SU-DHL-6 (cell line): ENCODE measurements around the gene CYYR1.

Experiments
- H2AFZ ChIP-seq: fragments of 200-600 bp; sonication (generic); 2 replicates; pipeline ENCODE4 v1.6.1; 2014; ENCODE audit warnings: low read depth, mild to moderate bottlenecking, moderate library complexity, mixed read lengths, antibody characterized with exemption, low read length; ENCODE audit not compliant: severe bottlenecking
- H3F3A ChIP-seq: fragments of 200-600 bp; shearing (Covaris generic); 2 replicates; pipeline ENCODE4 v1.6.0; 2016; ENCODE audit warnings: antibody characterized with exemption, mild to moderate bottlenecking; ENCODE audit not compliant: insufficient read depth
- H3K27ac ChIP-seq: fragments of 200-600 bp; sonication (generic); 2 replicates; pipeline ENCODE4 v1.5.1; 2016; ENCODE audit warnings: low read depth, mild to moderate bottlenecking, low read length, moderate library complexity, mixed read lengths
- H3K27me3 ChIP-seq: fragments of 200-600 bp; sonication (generic), shearing (Covaris generic); 2 replicates; pipeline ENCODE4 v1.6.0; 2014; ENCODE audit warnings: mild to moderate bottlenecking, low read length
- H3K36me3 ChIP-seq: fragments of 200-600 bp; sonication (generic); 2 replicates; pipeline ENCODE4 v1.6.1; 2014; ENCODE audit warnings: mild to moderate bottlenecking, low read length, mixed read lengths
- H3K4me2 ChIP-seq: fragments of 300-600, 200-600 bp; shearing (Covaris generic), sonication (generic); 2 replicates; pipeline ENCODE4 v1.6.0; 2014; ENCODE audit warnings: low read length, low read depth, mild to moderate bottlenecking; ENCODE audit not compliant: poor library complexity, severe bottlenecking
- H3K4me3 ChIP-seq: fragments of 200-600 bp; sonication (generic); 2 replicates; pipeline ENCODE4 v1.5.1; 2014; ENCODE audit warnings: antibody characterized with exemption, low read length, mild to moderate bottlenecking, mixed read lengths; ENCODE audit not compliant: insufficient read depth, poor library complexity, severe bottlenecking
- H3K79me2 ChIP-seq: fragments of 200-600 bp; sonication (generic); 2 replicates; pipeline ENCODE4 v1.6.1; 2014; ENCODE audit warnings: mild to moderate bottlenecking, low read length, moderate library complexity; ENCODE audit not compliant: insufficient read depth
- H3K9ac ChIP-seq: fragments of 200-600 bp; sonication (generic); 2 replicates; pipeline ENCODE4 v1.7.0; 2014; ENCODE audit warnings: mild to moderate bottlenecking, low read length
- H3K9me2 ChIP-seq: fragments of 200-600 bp; sonication (generic); replicated peaks from 2 replicates; pipeline ENCODE4 v1.6.1; 2014; ENCODE audit warnings: low read length; ENCODE audit not compliant: insufficient read depth
- H3K9me3 ChIP-seq: fragments of 200-600 bp; sonication (generic); 2 replicates; pipeline ENCODE4 v1.6.1; 2014; ENCODE audit warnings: low read length, mixed read lengths; ENCODE audit not compliant: insufficient read depth
- H4K20me1 ChIP-seq: fragments of 200-600 bp; sonication (generic); 2 replicates; pipeline ENCODE4 v1.6.1; 2014; ENCODE audit warnings: low read depth, mild to moderate bottlenecking, antibody characterized with exemption, low read length, moderate library complexity, mixed read lengths
- EZH2phosphoT487 ChIP-seq: fragments of 200-600 bp; sonication (generic), shearing (Covaris generic); conservative IDR thresholded peaks from 2 replicates; pipeline ENCODE4 v1.6.1; 2018; ENCODE audit warnings: mild to moderate bottlenecking, antibody characterized with exemption, low read length, moderate library complexity, mixed read lengths
- TF ChIP-seq, protein P1 (sequence below): fragments of 200-600 bp; sonication (generic); IDR thresholded peaks from one replicate; pipeline ENCODE4 v1.5.1; 2017; ENCODE audit warnings: antibody characterized with exemption, mild to moderate bottlenecking, low read length, moderate library complexity; ENCODE audit not compliant: insufficient read depth, poor library complexity, severe bottlenecking

The CYYR1 gene

DNA sequence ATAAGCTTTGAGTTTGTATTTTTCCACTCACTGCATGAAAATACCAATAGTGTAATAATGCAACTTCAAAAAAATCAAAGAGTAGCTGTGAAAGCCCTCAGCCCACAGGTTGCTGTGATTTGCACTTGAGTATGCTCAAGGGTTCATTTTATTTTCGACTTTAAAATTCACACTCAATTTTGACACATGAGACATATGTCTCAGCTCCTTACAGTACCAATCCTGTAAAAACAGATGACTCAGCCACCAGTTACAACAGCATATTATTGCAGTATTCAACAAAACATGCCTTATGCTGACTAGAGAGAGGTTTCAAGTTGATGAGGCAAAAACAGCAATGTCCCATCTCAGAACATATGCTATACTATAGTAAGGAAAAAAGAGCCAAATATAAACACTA lies 66.1 kb downstream of the CYYR1 start:
- H3K9me3 ChIP-seq = no peaks in the 10 kb centered on the region
- no peaks in the 10 kb centered on the region for H3K27me3 ChIP-seq
- H3K79me2 ChIP-seq = no peaks in the 10 kb centered on the region
- no peaks in the 10 kb centered on the region for H3K9me2 ChIP-seq
- H3K27ac ChIP-seq = no peak overlapping the region
- no peaks in the 10 kb centered on the region for H3F3A ChIP-seq
- no peak overlapping the region for H2AFZ ChIP-seq
- no peak overlapping the region for H3K4me2 ChIP-seq
- no peak overlapping the region for H3K9ac ChIP-seq
- H4K20me1 ChIP-seq = no peaks in the 10 kb centered on the region
- TF ChIP-seq EZH2phosphoT487 = no peak
- TF ChIP-seq, protein P1, sequence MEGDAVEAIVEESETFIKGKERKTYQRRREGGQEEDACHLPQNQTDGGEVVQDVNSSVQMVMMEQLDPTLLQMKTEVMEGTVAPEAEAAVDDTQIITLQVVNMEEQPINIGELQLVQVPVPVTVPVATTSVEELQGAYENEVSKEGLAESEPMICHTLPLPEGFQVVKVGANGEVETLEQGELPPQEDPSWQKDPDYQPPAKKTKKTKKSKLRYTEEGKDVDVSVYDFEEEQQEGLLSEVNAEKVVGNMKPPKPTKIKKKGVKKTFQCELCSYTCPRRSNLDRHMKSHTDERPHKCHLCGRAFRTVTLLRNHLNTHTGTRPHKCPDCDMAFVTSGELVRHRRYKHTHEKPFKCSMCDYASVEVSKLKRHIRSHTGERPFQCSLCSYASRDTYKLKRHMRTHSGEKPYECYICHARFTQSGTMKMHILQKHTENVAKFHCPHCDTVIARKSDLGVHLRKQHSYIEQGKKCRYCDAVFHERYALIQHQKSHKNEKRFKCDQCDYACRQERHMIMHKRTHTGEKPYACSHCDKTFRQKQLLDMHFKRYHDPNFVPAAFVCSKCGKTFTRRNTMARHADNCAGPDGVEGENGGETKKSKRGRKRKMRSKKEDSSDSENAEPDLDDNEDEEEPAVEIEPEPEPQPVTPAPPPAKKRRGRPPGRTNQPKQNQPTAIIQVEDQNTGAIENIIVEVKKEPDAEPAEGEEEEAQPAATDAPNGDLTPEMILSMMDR = no peak
- H3K4me3 ChIP-seq = no peak overlapping the region
- no peaks in the 10 kb centered on the region for H3K36me3 ChIP-seq

DNA sequence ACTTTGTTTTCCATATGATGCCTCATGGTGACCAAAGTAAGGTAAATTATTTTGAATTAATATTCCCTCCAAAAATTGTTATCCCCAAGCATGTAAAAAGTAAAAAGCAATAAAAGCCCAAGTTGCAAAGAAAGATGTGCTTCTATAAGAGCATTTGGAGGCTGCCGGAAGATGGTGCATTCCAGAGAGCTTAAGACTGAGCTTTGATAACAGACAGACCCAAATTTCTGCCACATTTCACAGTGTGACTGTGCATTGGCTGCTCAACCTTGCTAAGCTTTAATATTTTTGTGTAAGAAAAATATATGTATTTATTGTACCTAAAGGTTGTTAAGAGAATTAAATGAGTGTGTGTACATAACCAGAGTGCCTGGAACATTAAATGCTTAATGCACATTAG lies 67.9 kb downstream of the CYYR1 start:
- H3K4me3 ChIP-seq = no peak overlapping the region
- TF ChIP-seq, protein P1 = no peak

DNA sequence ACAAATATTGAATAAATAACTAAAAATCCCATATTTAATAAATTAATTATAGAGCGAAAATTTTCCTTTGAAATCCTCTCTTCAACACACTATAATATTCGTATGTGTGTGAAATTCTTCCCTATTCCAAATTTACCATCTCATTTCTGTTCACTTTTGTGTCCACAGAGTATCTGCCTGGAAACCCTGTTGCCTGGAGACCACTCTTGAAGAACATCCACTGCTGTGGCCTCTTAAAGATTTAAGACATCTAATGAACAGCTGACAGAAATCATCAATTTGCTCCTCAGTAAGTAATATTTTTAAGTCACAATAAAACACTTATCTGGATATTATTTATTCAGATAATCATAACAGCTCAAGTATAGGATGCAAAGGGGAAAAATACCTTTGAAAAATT lies 69.7 kb downstream of the CYYR1 start:
- H3K79me2 ChIP-seq = no peaks in the 10 kb centered on the region
- H3K4me2 ChIP-seq = no peak overlapping the region
- H4K20me1 ChIP-seq = no peaks in the 10 kb centered on the region
- no peaks in the 10 kb centered on the region for H3K27me3 ChIP-seq
- no peak overlapping the region for H3K4me3 ChIP-seq
- no peaks in the 10 kb centered on the region for H3K9me2 ChIP-seq
- H3K36me3 ChIP-seq = no peaks in the 10 kb centered on the region
- H2AFZ ChIP-seq = no peak overlapping the region
- no peak overlapping the region for H3K27ac ChIP-seq
- H3K9ac ChIP-seq = no peak overlapping the region
- TF ChIP-seq, protein P1 = no peak
- no peak for TF ChIP-seq EZH2phosphoT487
- H3K9me3 ChIP-seq = no peaks in the 10 kb centered on the region
- no peaks in the 10 kb centered on the region for H3F3A ChIP-seq

More for the DNA sequence above, 67.9 kb downstream of the CYYR1 start:
- H3K9ac ChIP-seq = no peak overlapping the region
- H3K9me3 ChIP-seq = no peaks in the 10 kb centered on the region
- no peaks in the 10 kb centered on the region for H3F3A ChIP-seq
- H3K27ac ChIP-seq = no peak overlapping the region
- H3K4me2 ChIP-seq = no peak overlapping the region
- H3K9me2 ChIP-seq = no peaks in the 10 kb centered on the region
- H4K20me1 ChIP-seq = no peaks in the 10 kb centered on the region
- H2AFZ ChIP-seq = no peak overlapping the region
- no peaks in the 10 kb centered on the region for H3K79me2 ChIP-seq
- no peaks in the 10 kb centered on the region for H3K27me3 ChIP-seq
- H3K36me3 ChIP-seq = no peaks in the 10 kb centered on the region
